Suppressor macrophage treated with lipopolysaccharide for 1 hour (primary cell): ENCODE data around the gene ANKRD44.

Experiments
- DNase-seq, 3 donors: peaks; one replicate each; pipeline ENCODE4 v3.0.0-alpha.2; 2020 to 2022

The ANKRD44 gene

DNA sequence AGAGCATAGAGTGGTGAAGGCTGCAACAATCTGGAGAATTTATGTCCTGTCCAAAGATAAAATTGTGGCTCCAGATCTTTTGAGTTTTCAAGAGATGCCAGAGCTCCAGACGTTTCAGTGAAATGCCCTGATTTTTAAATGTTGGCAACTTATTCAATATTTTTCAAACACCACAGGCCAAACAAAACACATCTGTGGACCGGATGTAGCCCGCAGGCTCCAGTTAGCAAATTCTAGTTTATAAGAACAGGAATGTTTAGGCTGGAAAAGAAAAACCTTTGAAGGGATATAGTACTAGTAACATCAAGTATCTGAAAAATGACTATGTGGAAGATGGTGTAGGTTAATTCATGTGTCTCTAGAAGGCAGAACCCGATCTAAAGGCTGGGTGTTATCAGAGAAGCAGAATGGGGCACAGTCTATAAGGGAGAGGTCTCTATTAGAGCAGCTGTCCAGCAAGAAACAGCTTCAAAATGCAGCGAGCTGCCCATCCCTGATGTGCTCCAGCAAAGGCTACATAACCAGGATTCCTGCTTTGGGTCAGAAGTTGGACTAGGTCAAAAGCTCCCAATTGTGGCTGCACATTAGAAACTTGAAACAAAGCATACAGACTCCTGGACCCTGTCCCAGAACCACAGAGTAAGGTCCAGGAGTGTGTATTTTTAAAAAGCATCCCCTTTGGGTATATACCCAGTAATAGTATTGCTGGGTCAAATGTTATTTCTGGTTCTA lies 105.9 kb downstream of the ANKRD44 start:
- DNase-seq = no peak

DNA sequence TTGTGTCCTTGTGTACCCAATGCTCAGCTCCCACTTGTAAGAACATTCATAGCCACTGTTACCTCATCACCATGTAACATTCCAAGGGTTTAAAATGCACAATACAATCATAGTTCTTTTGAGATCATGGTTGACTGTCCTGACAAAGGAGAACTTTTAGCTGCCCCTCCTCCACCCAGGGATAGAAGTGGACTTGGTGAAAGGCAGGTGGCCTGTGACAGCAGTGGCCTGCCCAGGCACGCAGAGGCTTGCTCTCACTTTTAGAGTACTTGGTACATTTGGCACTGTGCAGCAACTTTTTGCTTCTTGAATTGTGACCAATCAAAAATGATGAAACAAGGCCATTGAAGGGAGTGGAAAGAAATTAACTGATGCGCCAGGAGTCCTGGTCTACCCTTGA lies 108.7 kb downstream of the ANKRD44 start:
- DNase-seq = no peak

DNA sequence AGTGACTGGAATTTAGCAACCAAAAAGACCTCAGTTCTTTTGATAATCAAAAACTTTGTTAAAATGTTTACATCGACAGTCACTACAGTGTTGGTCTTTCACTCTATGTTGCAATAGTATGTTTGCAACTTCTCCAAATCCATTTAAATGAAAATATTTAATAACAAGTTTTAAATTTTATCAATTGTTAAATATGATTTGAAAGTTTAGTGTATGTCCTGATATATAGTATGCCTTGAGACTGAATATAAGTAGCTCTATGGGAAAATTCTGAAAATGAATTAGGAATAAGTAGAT lies 109.9 kb downstream of the ANKRD44 start:
- peak in 1 of 3 donors; percentile 35 for DNase-seq

DNA sequence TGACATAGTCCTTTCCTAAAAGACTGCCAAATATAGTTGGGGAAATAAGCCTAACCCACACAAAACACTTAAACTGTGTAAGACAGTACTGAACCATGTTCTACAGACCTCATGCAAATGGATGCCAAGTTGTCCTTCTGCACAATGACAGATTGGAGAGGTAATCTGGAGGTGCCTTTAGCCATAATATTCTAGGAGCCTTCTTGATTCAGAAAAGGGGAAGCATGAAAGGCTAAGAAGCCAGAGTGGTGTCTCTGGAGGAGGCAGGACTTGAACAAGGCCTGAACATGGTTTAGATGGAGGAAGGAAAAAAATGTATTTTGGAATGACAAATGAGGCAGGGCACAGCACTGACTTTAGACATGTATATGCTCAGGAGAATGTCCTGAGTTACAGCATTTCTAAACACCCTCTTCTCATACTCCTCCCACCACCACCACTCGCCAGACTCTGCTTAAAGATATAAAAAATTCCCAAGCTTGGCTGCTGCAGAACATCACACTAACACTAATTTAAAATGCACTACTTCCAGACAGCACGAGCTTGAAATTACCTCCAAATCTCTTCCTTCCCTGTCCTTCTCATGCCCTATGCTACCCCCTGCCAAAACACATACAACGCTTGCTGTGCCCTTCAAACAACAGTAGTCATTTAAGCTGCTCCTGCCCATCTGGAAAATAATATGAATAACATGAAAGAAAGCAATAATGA lies 110.4 kb downstream of the ANKRD44 start:
- DNase-seq = peak; percentile 31 to 56 (median 52)

DNA sequence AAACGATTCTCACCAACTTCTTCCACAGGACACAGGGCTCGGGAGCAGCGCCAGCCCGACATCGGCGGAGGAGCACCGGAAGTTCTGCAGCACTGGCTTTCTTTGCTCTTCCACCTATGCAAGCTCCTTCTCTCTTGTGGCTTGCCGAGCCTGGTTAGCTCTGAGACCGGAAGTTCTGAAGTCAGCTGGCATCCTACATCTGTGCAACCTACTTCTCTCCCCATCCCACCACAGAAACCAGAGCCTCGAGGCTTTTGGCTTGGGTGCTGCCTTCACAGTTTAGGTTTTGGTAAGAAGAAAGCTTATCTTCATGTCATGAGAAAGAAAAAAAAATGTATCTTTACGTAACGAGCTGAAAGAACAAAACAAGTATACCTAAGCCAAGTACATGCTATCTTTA lies 111.7 kb downstream of the ANKRD44 start:
- DNase-seq = peak; percentile 45 to 50 (median 47)

DNA sequence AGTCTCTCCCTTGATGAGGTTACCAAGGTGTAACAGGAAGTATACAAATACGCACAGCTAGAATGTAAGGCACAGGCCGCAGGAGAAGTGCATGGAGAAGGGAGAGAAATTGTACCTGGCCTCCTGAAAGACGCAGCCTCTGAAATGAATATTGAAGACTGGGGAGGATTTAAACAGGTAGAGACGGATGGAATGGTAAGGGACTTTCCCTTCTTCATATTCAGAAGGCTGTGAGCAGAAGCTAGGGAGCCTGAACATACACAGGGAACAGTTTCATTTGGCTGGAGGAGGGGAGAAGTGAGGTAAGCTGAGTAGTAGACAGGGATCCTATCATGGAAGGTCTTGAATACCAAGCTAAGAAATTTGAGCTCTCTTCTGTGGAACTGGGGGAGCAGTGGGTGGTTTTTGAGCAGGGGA lies 112.7 kb downstream of the ANKRD44 start:
- DNase-seq = peak in 1 of 3 donors; percentile 21

DNA sequence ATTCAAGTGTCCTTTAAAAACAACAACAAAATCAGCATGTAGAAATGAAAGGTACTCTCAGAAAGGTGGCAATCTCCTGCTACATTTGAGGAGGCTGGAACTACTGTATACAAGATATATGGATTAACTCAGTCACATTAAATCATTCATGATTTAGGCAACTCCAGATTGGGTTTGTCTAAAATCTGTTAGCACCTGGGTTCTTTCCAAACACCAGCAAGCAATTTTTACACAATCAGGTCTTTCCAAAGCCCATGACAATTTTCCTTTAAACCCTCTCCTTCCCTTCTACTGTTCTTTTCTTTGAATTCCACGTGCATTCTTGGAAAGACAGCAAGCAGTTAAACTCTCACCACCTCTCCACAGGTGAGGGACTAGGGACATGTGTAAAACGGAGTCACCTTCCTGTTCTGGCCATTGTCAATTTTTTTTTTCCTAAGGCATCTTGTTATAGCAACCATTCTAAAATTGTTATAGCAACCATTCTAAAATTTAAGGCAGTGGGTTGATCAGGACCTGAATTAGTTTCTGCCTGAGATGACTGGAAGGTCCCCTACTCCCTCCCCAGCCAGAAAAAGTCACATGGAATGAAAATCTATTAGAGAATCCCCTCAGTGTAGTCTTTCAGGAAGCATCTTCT lies 113.9 kb downstream of the ANKRD44 start:
- no peak for DNase-seq

DNA sequence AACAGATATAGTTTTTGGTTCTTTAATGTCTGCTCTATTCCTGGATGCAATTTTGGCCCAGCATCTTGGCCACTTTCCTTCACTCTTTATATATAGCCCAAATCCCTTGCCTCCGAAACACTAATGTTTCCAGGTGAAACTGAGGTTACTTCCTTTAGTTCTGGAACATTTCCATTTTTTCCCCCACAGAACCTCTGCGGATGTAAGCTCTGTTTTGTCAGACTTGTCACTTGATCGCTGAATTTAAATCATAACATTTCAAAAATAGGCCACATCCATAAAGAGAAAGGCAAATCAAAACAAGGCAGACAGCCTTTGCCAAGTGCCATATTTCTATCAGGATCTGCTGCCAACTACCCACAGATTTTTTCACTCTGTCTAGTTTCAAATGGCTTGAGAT lies 115.1 kb downstream of the ANKRD44 start:
- DNase-seq = no peak

DNA sequence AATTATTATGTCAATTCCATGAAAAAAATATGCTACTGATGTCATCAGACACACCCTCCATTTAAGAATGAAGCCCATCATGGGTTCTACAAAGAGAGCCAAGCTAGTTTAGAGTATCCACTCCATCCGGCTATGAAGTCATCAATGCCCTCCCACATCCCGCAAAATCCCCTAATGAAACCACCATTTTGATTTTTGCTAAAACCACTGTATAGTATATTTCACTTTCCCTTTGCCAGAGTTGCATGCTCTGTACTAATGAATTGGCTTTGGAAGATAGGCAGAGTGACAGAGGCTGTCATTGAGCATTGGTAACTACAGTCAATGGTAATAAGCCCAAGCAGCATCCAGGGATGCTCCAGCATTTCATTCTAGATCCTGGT lies 118.6 kb downstream of the ANKRD44 start:
- peak; percentile 46 to 81 (median 66) for DNase-seq

DNA sequence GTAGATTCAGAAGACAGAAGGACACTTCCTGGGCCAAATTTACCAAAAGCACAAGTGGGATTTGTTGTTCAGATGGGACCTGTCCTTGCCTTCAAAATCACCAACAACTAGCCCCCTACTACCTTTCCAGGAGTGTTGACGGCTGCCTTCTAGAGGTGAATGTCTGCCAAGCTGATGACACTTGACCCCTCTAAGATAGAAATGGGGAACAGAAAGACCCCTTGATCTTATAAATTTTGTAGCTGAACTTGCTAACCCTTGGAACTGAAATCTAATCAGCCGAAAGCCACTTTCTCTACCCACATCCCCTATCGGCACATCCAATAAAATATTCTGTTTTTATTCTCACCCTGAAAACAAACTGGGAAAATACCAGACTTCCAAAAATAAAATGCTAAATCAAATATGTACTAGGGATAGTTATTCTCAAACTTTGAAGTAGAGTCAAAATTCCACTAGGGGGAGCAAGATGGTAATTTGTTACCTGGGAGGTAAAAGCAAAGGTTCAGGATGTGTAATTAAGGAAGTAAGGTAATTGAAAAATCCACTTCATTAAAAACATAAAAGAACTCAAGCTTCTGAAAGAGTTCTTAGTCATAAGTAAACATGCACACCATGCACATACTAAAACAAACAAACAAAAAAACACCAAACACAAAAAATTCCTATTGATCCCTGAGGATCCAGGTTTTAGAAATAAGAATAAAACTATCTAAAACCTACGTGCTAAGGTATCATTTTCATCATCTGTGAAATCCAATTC lies 119.2 kb downstream of the ANKRD44 start:
- peak; percentile 68 to 80 (median 75) for DNase-seq

DNA sequence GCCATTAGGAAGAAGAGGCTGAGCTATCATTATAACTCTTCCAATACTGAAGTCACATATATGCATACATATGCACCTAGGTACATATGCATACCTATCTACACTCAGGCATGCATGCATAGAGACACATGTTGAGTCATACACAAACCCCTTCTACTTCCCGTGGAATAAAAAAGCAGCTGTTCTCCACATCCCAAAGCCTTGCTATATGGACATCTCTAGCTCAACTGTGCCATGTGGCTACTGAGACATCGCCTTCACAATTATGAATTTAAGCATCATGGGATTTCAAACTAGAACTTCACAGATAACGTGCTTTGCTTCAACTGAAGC lies 120.5 kb downstream of the ANKRD44 start:
- no peak for DNase-seq

DNA sequence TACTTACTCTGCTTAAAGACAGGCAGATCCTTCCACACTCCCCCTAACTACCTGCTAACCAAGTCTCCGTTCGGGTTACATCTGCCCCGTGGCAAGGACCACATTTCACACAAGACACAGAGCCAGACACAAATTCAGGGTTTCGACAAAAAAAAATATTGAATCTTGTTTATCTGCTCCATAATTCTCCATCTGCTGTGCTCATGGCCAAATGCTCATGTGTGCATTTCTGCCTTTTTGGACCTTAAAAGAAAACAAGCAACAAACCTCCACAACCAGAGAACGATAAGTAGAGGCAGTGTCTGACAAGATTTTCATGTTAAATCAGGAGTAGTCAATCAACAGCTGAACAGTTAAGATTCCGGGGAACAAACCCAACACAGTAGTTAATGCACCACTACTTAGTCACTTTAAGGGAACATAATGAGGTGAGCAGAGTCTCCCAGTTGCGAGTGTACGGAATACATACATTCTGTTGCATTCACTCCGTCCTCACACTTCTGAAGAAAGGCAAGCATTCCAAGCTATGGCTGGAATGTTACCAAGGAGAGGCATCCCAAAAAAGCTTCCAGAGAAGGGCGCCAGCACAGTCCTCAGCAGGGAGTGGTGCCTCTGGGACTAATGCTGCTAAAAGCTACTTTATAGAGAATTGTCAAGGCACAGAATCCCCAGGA lies 121.0 kb downstream of the ANKRD44 start:
- no peak for DNase-seq

DNA sequence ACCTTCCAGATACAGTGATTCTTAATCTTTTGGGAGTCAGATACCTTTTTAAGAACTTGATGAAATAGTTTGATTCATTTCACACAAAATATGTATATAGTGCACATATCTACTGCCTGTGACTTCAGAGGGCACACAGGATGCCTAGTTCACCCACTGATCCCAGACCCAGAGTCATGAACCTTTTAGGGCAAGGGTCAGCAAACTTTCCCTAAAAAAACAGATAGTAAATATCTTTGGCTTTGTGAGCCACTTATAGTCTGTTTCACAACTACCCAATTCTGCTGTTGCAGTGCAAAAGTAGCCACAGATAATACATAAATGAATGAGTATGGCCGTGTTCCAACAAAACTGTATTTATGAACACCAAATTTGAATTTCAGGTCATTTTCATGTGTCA lies 124.9 kb downstream of the ANKRD44 start:
- no peak for DNase-seq

DNA sequence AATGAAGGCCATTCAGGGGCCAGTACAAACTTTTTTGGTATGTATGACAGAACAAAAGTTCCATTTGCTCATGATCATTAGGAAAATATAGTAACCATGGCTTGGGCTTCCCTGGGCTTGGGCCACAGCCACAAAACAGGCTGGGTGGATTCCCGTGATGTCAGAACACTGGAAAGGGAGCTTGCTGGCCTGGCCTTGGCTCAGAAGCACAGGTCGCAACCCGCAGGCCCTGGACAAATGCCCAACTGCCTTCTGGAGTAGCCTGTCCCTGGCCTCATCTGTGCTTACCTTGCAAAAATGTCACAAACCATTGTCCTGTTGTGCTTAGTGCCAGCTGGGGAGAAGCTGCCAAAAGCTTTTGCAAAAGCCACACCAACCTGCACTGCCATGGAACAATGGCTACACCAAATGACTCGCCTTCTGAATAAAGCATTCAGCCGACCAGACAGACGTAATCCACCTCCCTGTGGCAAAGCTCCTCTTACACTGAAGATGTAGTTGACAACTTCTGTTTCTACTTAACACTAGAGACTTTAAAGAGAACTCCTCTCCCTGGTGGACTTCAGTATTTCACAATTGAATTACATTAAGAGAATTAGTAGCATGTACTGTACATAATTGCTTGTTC lies 125.5 kb downstream of the ANKRD44 start:
- peak; percentile 40 to 48 (median 46) for DNase-seq

DNA sequence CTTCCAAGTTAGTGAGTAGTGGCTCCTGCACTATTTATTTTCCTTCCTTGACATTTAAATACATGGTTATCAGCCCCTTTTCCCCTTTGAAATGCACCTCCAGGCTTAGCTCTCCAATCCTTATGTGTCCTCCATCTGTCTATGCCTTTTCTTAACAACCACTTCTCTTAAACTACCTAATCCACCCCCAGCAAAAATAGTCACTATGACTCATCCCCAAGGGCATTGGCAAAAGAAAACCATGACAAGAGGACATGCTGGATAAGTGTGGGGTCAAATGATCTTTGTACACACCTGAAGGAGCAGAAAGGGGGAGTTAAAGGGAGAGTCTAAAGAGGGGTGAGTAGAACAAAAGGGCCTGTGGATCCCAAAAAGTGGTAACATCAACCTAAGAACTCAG lies 127.2 kb downstream of the ANKRD44 start:
- DNase-seq = peak in 1 of 3 donors; percentile 14

DNA sequence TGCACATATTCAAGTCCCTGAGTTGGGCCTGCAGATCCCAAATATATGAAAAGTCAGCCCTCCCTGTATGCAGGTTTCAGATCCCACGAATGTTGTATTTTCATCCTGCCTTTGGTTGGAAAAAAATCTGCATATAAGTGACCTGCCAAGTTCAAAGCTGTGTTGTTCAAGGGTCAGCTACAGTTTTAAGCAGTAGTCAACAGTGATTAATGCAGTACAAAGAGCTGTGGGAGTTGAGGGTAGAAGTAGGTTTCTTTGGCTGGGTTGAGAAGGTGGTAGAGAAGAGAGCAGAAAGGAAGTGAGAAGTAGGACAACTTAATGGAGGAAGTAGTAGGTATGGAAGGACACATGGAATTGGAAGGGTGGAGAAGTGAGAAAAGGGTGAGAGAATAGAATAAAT lies 127.9 kb downstream of the ANKRD44 start:
- no peak for DNase-seq

DNA sequence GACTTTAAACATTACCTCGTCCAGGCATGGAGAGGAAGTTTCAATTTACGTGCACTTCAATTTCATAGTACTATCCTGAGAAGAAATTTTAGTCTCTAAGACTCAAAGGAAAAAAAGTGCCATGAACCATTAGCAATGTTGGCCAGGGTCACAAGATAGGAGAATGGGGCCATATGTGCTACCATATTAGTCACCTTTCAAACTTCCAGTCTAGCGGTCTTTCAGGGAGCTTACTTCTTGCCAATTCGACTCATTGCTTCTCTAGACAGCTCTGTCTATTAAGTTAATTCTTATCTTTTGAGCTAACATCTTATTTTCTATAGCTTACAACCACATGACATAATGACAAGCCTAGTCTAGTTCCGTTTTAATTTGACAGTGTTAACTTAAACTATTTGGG lies 129.1 kb downstream of the ANKRD44 start:
- DNase-seq = no peak

DNA sequence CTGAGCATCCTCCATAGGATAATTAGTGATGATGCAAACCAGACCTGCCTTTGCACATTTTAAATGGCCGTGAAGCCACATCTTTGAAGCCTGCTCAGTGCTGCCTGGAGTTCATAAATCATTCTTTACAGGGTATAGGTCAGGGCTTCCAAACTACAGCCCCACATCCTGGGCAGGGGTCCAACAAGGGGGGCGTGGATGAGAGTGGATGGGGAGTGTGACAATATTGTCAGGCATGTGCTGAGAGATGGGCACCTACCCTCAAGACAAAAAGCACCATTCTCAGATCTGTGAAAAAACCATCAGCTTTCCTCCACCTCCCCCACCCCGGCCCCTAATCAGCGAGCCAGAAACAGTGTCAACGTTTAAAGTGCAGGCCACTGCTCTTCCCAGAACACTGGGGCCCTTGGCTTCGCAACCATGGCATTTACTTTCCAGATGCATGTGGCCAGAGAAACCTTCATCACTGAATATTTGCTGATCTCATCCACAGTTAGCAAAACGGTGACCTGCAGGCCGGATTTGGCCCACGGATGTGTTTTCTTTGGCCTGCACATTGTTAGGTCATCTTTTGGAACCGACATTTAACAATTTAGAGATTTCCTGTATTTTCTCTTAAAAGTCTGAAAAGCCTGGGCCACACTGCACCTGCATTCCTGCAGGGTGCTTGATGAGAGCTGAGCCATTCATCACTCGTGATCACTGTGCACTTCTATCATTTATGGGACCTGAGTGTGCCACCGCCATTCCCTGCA lies 130.7 kb downstream of the ANKRD44 start:
- DNase-seq = no peak

DNA sequence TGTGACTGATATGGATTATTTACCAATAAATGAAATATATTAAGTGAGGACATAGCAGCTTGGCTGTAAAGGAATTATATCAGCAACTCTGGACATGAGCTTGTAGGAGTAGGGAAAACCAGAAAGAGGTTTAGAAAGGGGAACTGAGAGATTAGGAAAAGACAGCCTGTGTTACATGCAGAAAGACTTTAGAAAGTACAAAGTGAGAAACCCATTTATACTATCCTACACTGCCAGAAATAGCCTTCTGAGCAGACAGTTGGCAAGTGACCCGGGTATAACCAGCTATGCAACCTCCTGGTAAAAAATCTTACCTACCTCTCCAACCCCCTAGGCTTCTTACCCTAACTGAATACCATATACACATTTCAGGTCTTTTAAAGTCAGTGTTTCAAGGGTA lies 134.1 kb downstream of the ANKRD44 start:
- DNase-seq = peak; percentile 23 to 55 (median 43)

DNA sequence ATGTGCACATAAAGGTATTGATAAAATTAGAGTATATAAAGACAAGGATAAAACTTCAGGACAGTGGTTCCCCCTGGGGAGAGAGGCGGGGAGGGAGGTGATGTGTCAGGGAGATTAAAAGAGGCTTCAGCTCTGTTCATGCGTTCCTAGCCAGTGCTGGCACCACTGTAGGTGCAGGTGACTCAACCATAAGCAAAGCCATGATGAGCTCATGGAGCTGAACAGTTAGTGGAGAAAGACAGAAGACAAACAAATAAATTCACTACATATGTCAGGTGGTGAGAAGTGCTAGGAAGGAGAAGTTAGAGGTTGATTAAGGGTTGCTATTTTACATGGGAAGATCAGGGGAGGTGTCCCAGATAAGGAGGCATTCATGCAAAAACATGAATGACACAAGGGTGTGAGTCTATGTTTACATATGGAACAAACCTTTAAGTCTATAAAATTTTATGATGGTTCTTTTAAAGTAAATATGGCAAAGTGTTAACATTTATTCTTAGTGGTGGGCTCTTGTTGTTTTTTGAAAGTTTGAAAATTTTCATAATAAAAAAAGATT lies 136.0 kb downstream of the ANKRD44 start:
- DNase-seq = no peak

DNA sequence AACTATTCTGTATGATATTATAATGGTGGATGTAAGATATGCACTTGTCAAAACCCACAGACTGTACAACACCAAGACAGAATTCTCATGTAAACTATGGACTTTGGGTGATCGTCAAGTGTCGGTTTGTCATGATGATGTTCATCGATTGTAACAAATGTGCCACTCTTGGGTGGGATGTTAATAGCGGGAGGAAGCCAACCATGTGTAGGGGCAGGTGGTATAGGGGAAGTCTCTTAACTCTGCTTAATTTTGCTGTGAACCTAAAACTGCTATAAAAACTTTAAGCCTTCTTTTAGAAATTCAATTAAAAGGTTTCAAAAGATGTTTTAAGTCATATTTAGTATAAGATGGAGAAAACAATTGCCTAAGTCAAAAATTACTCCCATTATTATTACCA lies 139.0 kb downstream of the ANKRD44 start:
- DNase-seq = no peak
